HepG2 (cell line): ENCODE data around the gene ANKRD42. TPM values are rescaled to one million over a fixed set of nuclear protein-coding genes. Genes with fewer than 3 reads are reported as not detected.

ENCODE experiments used
- ATAC-seq: fragments of 200-7000 bp; cut with Tn5 transposase; 3 replicates; pipeline ENCODE4 v1.9.1; 2020; ENCODE audit warnings: mild to moderate bottlenecking, moderate library complexity
- BruUV-seq: library from RNA; stranded (reverse); fragments of 400-500 nt; replicated peaks from 2 replicates; lab custom pipeline; 2021; lab: Mats Ljungman, UMichigan
- CTCF ChIA-PET: fragments of 300-600 bp; formaldehyde crosslinking; extraction: SDS; loops from one replicate; lab custom pipeline; 2021; ENCODE audit warnings: low total read pairs, inconsistent platforms, low intra/inter-chr PET ratio; lab: Yijun Ruan, JAX
- POLR2A ChIA-PET: fragments of 350-600 bp; sonication (Branson Sonifier 250); formaldehyde crosslinking; loops from one replicate; lab custom pipeline; 2020; ENCODE audit warnings: antibody characterized with exemption, inconsistent platforms; lab: Yijun Ruan, JAX
- DNase-seq: peaks from one replicate; pipeline ENCODE4 v3.0.0-alpha.2; 2015; ENCODE audit warnings: low spot score
- FAIRE-seq: peaks from 3 replicates; lab custom pipeline; 2011; peaks lifted over from hg19 to GRCh38; lab: Jason Lieb, UNC
- H2AFZ ChIP-seq: one replicate; pipeline ENCODE4 v1.6.1; 2011; ENCODE audit warnings: low read length, inconsistent platforms
- H3K27ac ChIP-seq: fragments of 300-600 bp; 3 replicates; pipeline ENCODE4 v1.8.0; 2011; ENCODE audit warnings: mixed run types, mild to moderate bottlenecking, mixed read lengths, low read length, inconsistent platforms; ENCODE audit not compliant: insufficient read depth; ENCODE audit errors: extremely low read length
- H3K27me3 ChIP-seq, 2 experiments: fragments of 200-600 bp in 1 of 2; 2 replicates in 1 of 2; 3 replicates in 1 of 2; pipeline versions ENCODE4 v1.6.0 to v1.8.0; 2011; ENCODE audit warnings: low read length in 2 of 2, mild to moderate bottlenecking in 2 of 2, moderate library complexity in 2 of 2, inconsistent platforms in 1 of 2; ENCODE audit not compliant: insufficient read depth in 2 of 2, control insufficient read depth in 1 of 2
- H3K36me3 ChIP-seq, 2 experiments: fragments of 200-600 bp in 1 of 2; replicated peaks in 1 of 2; 2 replicates in 1 of 2; 3 replicates in 1 of 2; pipeline versions ENCODE4 v1.5.1 to v1.8.0; 2011; ENCODE audit warnings: low read length in 2 of 2, inconsistent platforms in 1 of 2; ENCODE audit not compliant: insufficient read depth in 2 of 2, control insufficient read depth in 1 of 2
- H3K4me1 ChIP-seq: 2 replicates; pipeline ENCODE4 v1.5.1; 2012; ENCODE audit warnings: low read length, inconsistent platforms; ENCODE audit not compliant: insufficient read depth
- H3K4me2 ChIP-seq: 2 replicates; pipeline ENCODE4 v1.6.0; 2011; ENCODE audit warnings: low read depth, low read length, inconsistent platforms
- H3K4me3 ChIP-seq, 3 experiments: fragments of 200-600 bp in 1 of 3; sonication (generic), shearing (Covaris generic) in 1 of 3; replicated peaks in 1 of 3; 2 replicates each; pipeline ENCODE4 v1.5.1; 2011 to 2016; ENCODE audit warnings: low read length in 3 of 3, inconsistent platforms in 2 of 3, low read depth in 2 of 3, mild to moderate bottlenecking in 2 of 3, control low read depth in 1 of 3, mixed read lengths in 1 of 3; ENCODE audit not compliant: insufficient read depth in 1 of 3
- H3K79me2 ChIP-seq: one replicate; pipeline ENCODE4 v1.6.1; 2011; ENCODE audit warnings: low read length, inconsistent platforms; ENCODE audit not compliant: insufficient read depth
- H3K9ac ChIP-seq: 2 replicates; pipeline ENCODE4 v1.6.0; 2011; ENCODE audit warnings: mild to moderate bottlenecking, low read depth, low read length, inconsistent platforms; ENCODE audit not compliant: insufficient read depth
- H3K9me3 ChIP-seq: 2 replicates; pipeline ENCODE4 v1.5.1; 2012; ENCODE audit warnings: mild to moderate bottlenecking, low read length
- H4K20me1 ChIP-seq: 2 replicates; pipeline ENCODE4 v1.6.0; 2011; ENCODE audit warnings: inconsistent platforms, mild to moderate bottlenecking, low read length, moderate library complexity; ENCODE audit not compliant: insufficient read depth
- MAFF ChIP-seq: IDR thresholded peaks from 2 replicates; pipeline ENCODE4 v1.6.1; 2011; ENCODE audit warnings: low read depth, low read length, improper control_type of control experiment
- MAFK ChIP-seq, 2 experiments: IDR thresholded peaks in 1 of 2; conservative IDR thresholded peaks in 1 of 2; 2 replicates each; pipeline ENCODE4 v1.6.1; 2011; ENCODE audit warnings: improper control_type of control experiment in 2 of 2, low read length in 2 of 2
- NFATC3 ChIP-seq: sonication (generic); formaldehyde crosslinking; IDR thresholded peaks from 2 replicates; pipeline ENCODE4 v1.5.1; 2020; ENCODE audit warnings: mild to moderate bottlenecking, missing genetic modification reagents
- SMAD3 ChIP-seq: sonication (generic); formaldehyde crosslinking; IDR thresholded peaks from 2 replicates; pipeline ENCODE4 v1.4.0; 2020; ENCODE audit warnings: missing genetic modification reagents
- SOX6 ChIP-seq, 2 experiments: fragments of 450-650 bp in 1 of 2; sonication (generic) in 1 of 2; formaldehyde crosslinking in 1 of 2; IDR thresholded peaks; 2 replicates each; pipeline versions ENCODE4 v1.4.0 to v1.6.1; 2017 to 2020; ENCODE audit warnings: antibody characterized with exemption in 1 of 2, mild to moderate bottlenecking in 1 of 2, missing genetic modification reagents in 1 of 2
- STAG1 ChIP-seq: sonication (generic); formaldehyde crosslinking; IDR thresholded peaks from 2 replicates; pipeline ENCODE4 v1.4.0; 2020; ENCODE audit warnings: missing genetic modification reagents
- ZNF205 ChIP-seq: IDR thresholded peaks from 2 replicates; pipeline ENCODE4 v1.6.1; 2018; ENCODE audit warnings: missing biosample characterization, missing genetic modification reagents
- ZNF841 ChIP-seq: sonication (generic); formaldehyde crosslinking; IDR thresholded peaks from 2 replicates; pipeline ENCODE4 v1.8.1; 2023; ENCODE audit warnings: missing genetic modification reagents, borderline replicate concordance
- WGBS: methylation state at CpG from one replicate; pipeline ENCODE4 v1.1.6; 2017; ENCODE audit warnings: low lambda C conversion rate; 5-methylcytosine and 5-hydroxymethylcytosine counted together
- in situ Hi-C: cut with HindIII; loops from 2 replicates; pipeline ENCODE4 v1.10.0; 2017; ENCODE audit warnings: low pct_unique_long_range_greater_than_20kb; ENCODE audit not compliant: extremely low pct_ligation_motif_present
- intact Hi-C: fragments of 100-400 bp; cut with micrococcal nuclease; formaldehyde crosslinking; loops from one replicate; pipeline ENCODE4 v1.10.0; 2022; ENCODE audit not compliant: unreplicated experiment
- polyA plus RNA-seq, 8 experiments: library from polyadenylated mRNA; depleted of rRNA in 3 of 8; stranded (reverse) in 7 of 8; unstranded in 1 of 8; fragments of >200 nt; fragmentation: Illumina TruSeq in 4 of 8; extraction: Trizol in 4 of 8; gene quantifications; 2 replicates each; pipeline versions ENCODE4 v1.2.1 to v1.2.3, GENCODE V29; 2011 to 2016; ENCODE audit warnings: low read depth in 4 of 8, missing spikeins in 1 of 8, mixed read lengths in 1 of 8; ENCODE audit not compliant: insufficient read depth in 1 of 8
- total RNA-seq, 5 experiments: library from RNA; depleted of rRNA; stranded (reverse); fragments of >200 nt; fragmentation: Illumina TruSeq; extraction: Trizol; gene quantifications; 2 replicates each; pipeline ENCODE4 v1.2.3, GENCODE V29; 2016; ENCODE audit warnings: low read depth in 1 of 5
- TF ChIP-seq, protein P1 (sequence below): sonication (generic); formaldehyde crosslinking; IDR thresholded peaks from 2 replicates; pipeline ENCODE4 v1.4.0; 2020; ENCODE audit warnings: mild to moderate bottlenecking, missing genetic modification reagents
- TF ChIP-seq, protein P2 (sequence below): sonication (generic); formaldehyde crosslinking; IDR thresholded peaks from 2 replicates; pipeline ENCODE4 v1.5.0; 2020; ENCODE audit warnings: mild to moderate bottlenecking, missing genetic modification reagents

ANKRD42 gene
- total and polyA plus RNA-seq, 2 of the 13 experiments (the other 11 are each of a cell fraction or from before 2014, with no cell fraction given): 2.2 to 3.7 TPM

DNA sequence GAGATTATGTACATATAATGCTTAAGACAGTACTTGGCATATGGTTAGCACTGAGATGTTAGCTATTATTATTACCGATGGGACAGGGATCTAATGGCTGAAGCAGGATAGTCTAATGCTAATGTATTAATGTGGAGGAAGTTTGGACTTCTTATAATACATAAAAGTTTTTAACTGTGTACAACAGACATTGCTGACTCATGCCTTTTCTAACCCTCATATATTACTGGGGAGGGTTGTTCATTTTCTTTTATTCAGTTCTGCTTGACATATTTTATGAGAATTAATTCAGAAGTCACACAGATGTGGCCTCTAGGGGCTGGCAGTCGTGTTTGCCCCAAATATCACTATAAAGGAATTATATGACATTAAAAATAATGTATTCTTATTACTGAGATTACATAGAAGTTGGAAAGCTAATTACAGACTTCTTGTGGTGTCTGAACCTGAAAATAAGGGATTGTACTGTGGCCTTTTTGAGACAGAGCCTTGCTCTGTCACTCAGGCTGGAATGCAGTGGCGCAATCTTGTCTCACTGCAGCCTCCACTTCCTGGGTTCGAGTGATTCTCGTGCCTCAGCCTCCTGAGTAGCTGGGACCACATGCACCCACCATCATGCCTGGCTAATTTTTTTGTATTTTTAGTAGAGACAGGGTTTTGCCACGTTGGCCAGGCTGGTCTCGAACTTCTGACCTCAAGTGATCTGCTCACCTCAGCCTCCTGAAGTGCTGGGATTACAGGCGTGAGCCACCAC, 82.6 kb downstream of the ANKRD42 start:
- Histone ChIP-seq H4K20me1 (no peaks in the 10 kb centered on the region), H3K9me3 (no peaks in the 10 kb centered on the region), H3K36me3 (peaks cover 0 to 9% of the 10 kb centered on the region in 2 experiments; a peak in 4 of 5 replicates), H3K4me2 (no peak overlapping the region), H2AFZ (no peak overlapping the region), H3K79me2 (no peaks in the 10 kb centered on the region), H3K9ac (no peak overlapping the region), H3K27ac (no peak overlapping the region), H3K27me3 (no peaks in the 10 kb centered on the region), H3K4me1 (no peaks in the 10 kb centered on the region), H3K4me3 (no peak overlapping the region)
- intact Hi-C loops (no loop called here), in situ Hi-C loops (no loop called here)
- FAIRE-seq (no peak), DNase-seq (no peak), ATAC-seq (no peak)
- BruUV-seq: no TSS peak
- TF ChIP-seq NFATC3 (no peak), STAG1 (no peak), SMAD3 (CRISPR knock-in tag) (no peak), ZNF205 (CRISPR knock-in tag) (no peak), SOX6 (IDR thresholded peaks at IDR 0.05) (no peak), SOX6 (CRISPR knock-in tag; IDR thresholded peaks at IDR 0.05) (no peak), ZNF841 (CRISPR knock-in tag) (no peak), MAFK (conservative IDR thresholded peaks at IDR 0.05 in 1 of 2, IDR thresholded peaks at IDR 0.05 in 1 of 2; ENCODE audit: low read length in 2 of 2) (peak; percentile 84 to 90), MAFF (peak; percentile 77)
- TF ChIP-seq, protein P1, sequence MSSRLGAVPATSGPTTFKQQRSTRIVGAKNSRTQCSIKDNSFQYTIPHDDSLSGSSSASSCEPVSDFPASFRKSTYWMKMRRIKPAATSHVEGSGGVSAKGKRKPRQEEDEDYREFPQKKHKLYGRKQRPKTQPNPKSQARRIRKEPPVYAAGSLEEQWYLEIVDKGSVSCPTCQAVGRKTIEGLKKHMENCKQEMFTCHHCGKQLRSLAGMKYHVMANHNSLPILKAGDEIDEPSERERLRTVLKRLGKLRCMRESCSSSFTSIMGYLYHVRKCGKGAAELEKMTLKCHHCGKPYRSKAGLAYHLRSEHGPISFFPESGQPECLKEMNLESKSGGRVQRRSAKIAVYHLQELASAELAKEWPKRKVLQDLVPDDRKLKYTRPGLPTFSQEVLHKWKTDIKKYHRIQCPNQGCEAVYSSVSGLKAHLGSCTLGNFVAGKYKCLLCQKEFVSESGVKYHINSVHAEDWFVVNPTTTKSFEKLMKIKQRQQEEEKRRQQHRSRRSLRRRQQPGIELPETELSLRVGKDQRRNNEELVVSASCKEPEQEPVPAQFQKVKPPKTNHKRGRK: no peak
- TF ChIP-seq, protein P2, sequence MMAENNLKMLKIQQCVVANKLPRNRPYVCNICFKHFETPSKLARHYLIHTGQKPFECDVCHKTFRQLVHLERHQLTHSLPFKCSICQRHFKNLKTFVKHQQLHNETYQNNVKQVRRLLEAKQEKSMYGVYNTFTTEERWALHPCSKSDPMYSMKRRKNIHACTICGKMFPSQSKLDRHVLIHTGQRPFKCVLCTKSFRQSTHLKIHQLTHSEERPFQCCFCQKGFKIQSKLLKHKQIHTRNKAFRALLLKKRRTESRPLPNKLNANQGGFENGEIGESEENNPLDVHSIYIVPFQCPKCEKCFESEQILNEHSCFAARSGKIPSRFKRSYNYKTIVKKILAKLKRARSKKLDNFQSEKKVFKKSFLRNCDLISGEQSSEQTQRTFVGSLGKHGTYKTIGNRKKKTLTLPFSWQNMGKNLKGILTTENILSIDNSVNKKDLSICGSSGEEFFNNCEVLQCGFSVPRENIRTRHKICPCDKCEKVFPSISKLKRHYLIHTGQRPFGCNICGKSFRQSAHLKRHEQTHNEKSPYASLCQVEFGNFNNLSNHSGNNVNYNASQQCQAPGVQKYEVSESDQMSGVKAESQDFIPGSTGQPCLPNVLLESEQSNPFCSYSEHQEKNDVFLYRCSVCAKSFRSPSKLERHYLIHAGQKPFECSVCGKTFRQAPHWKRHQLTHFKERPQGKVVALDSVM (CRISPR knock-in tag): peak; percentile 90
- WGBS: 95% methylated on average over 8 of the region's 8 CpGs
- ChIA-PET POLR2A (interaction anchor here (1.2 kb wide), 1 partner anchor 10 kb away, joined by 6 read pairs; the partner anchor contains the start of gene CCDC90B), CTCF (no interaction called here)
